Activated T-helper 1 cell treated with Interleukin-2 at 50 U/mL for 16 hours (primary cell): ENCODE data around the gene AMZ1.
A peak's percentile ranks its signal among the peaks of the same experiment; 100 is the strongest.

Experiments used
- DNase-seq: peaks from one replicate; pipeline ENCODE4 v3.0.0-alpha.2; 2020; ENCODE audit warnings: low read depth

Gene AMZ1

GRCh38 chr7:2754086-2754485 is 66.1 kb downstream of the AMZ1 start:
- DNase-seq = no peak

- no peak for DNase-seq
These were observed 66.9 kb downstream of the AMZ1 start for GRCh38 chr7:2754912-2755311.

- DNase-seq = no peak
These were observed 67.5 kb downstream of the AMZ1 start for GRCh38 chr7:2755531-2755930.

- no peak for DNase-seq
These were observed 69.4 kb downstream of the AMZ1 start for GRCh38 chr7:2757361-2757903.

GRCh38 chr7:2757904-2758672 is 70.1 kb downstream of the AMZ1 start:
- peak; percentile 15 for DNase-seq

- no peak for DNase-seq
These were observed 70.9 kb downstream of the AMZ1 start for GRCh38 chr7:2758673-2759616.

GRCh38 chr7:2759736-2760097 is 71.7 kb downstream of the AMZ1 start:
- no peak for DNase-seq

GRCh38 chr7:2760098-2760889 is 72.3 kb downstream of the AMZ1 start:
- DNase-seq = no peak

GRCh38 chr7:2761131-2761624 is 73.2 kb downstream of the AMZ1 start:
- no peak for DNase-seq

- no peak for DNase-seq
These were observed 73.9 kb downstream of the AMZ1 start for GRCh38 chr7:2761801-2762497.

- no peak for DNase-seq
These were observed 75.6 kb downstream of the AMZ1 start for GRCh38 chr7:2763597-2763996.

- no peak for DNase-seq
These were observed 76.6 kb downstream of the AMZ1 start for GRCh38 chr7:2764621-2765020.
